ENCODE data around the gene PSAPL1.

Gene PSAPL1

DNA sequence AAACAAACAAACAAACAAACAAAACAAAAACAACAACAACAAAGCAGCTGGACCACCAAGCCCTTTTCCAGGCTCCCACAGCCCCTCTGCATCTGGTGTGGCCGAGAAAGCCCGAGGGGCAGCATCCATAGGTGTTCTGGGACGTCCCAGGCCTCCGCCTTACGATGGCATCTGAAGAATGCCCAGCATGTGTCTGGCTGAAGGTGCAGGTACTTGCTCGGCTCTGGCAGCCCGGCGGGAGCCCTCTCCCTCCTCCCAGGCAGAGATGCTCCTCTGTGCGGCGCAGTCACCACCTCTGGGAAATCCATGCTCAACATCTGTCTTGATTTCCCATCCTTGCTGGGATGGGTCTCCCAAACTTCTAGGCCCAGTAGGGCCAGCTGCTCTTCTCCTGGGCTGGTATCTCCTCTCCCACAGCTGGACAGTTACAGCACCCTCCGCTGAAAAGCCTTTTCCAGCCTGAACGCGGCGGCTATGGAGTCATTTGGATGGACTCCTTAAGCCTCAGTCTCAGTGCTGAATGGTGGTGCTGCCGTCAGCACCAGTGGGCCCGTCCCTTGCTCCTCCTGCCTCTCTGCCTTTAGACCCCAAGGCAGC is 4.3 kb downstream of the PSAPL1 start:
- DNase-seq = no peak

DNA sequence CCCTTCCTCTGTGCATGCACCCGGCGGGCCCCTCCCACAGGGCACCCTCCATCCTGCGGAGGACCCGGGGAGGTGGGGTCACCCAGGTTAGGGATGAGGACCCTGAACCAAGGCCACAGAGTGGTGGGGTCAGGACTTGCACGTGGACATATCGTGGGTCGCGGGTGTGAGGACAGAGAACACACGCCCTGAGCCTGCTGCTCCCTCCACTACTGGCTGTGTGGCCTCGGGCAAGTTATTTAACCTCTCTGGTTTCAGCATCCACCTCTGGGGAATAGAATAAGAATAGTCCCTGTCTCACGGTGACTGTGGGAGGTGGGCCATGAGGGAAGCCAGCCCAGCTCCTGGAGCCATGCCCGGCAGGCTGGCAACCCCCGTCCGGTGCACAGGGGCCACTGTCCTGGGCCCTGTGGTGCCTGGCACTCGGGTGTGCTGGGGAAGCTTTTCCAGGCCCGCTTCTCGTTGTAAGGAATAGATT is 5.1 kb downstream of the PSAPL1 start:
- DNase-seq = no peak

DNA sequence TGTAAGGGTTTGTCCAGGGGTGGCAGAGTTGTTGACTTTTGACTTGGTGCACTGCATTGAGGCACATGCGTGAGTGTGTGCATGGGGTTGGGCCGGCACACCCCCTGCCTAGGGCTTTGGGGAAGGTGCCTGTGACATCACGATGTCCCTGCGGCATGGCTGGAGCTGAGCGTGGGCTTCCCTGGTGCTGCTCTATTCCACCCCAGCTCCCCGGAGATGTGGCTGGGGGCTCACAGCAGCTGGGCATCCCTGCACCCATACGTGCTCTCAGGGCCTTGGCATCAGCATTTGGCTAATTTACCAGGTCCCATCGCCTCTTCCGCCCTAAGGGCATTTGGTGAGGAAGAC is 5.7 kb downstream of the PSAPL1 start:
- no peak for DNase-seq

DNA sequence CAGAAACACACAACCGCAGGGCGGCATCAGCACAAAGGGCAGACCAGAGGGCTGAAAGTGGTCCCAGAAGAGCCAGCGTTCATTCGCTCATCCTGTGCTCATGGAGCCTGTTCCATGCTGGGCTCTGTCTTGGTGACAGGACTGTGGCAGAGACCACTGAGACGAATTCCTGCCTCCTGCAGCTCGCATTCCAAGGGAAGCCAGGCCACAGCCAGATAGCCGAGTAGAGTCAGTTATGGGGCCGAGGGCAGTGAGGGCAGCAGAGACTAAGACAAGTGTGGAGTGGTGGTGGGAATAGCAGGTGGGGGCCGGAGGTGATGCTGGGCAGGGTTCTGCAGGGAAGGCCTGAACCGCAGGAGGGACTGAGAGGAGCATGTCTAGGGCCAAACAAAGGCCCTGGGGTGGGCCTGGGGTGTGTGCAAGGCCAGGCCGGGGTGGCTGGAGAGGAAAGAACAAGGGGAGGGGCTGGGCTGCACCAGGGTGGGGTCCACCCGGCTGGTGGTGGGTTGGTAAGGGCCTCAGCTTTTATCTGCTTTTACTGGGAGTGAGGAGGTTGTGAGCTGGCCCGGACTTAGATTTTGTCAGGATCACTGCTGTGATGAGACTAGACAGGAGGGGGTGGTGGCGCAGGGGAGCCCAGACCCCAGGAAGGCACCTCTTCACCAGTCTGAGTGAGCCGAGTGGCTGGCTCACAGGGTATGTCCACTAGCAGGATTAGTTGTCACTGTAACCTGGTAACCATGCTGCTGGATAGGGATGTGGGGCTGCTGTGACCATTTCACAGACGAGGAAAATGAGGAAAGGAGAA is 6.3 kb downstream of the PSAPL1 start:
- no peak for DNase-seq

DNA sequence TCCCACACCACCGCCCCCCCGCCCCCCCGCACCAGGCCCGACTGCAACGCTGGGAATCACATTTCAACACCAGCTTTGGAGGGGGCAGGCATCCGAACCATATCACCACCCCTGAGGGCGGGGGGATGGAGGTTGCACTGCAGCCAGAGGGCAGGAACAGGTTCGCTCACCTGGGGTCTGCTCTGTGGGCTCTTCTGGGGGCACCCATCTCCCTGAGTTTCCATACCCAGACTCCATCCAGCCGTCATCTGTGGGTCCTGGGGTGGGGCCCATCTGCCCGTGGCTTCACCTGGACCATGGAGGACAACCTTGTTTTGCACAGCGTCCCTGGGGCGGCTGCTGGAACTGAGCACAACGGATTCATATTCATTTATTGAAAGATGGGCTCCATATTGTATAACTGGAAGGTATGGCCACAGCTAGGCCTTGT is 6.9 kb downstream of the PSAPL1 start:
- DNase-seq = no peak

DNA sequence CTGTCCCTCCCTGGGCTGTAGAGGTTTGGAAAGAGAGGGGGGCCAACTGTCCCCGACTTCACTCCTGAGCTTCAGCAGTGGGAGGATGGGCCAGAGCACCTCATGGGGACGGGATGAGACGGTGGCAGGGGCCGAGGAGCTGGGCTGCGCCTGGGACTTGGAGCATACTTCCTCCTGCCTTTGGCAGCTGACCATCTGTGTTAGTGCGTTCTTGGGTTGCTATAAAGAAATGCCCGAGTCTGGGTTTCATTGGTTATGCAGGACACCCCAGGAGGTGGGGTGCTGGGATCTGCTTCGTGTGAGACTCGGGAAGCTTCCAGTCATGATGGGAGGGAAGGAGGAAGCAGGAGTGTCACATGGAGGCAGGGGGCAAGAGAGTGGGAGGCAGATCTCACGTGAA is 7.4 kb downstream of the PSAPL1 start:
- no peak for DNase-seq

DNA sequence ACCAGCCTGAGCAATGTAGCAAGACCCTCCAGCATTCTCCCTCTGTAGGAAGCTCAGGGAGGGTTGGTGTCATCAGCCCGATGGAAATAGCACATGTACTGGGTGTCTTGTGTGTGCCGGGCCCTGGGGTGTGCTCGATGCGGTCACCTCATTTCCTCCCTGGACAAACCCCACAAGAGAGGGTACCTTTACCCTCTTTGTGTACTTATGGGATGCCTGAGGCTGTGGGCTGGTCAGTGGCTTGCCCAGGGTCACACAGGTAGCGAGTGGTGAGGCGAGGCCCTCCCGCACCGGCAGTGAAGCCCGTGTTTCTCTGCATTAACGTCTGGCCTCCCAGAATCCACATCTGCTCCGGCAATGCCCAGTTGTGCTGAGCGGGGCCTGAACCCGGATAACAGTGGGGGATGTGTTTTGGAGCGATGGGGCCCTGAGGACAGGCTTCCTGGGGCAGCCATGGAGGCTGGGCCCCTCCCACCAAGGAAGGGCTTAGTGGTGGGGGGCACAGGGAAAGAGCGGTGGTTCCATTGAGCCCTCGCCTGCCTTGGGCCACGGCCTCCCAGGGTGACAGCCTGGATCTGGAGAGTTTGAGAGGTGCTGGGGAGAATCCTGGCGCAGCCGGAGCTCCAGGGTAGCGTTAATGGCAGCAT is 8.1 kb downstream of the PSAPL1 start:
- DNase-seq = no peak

DNA sequence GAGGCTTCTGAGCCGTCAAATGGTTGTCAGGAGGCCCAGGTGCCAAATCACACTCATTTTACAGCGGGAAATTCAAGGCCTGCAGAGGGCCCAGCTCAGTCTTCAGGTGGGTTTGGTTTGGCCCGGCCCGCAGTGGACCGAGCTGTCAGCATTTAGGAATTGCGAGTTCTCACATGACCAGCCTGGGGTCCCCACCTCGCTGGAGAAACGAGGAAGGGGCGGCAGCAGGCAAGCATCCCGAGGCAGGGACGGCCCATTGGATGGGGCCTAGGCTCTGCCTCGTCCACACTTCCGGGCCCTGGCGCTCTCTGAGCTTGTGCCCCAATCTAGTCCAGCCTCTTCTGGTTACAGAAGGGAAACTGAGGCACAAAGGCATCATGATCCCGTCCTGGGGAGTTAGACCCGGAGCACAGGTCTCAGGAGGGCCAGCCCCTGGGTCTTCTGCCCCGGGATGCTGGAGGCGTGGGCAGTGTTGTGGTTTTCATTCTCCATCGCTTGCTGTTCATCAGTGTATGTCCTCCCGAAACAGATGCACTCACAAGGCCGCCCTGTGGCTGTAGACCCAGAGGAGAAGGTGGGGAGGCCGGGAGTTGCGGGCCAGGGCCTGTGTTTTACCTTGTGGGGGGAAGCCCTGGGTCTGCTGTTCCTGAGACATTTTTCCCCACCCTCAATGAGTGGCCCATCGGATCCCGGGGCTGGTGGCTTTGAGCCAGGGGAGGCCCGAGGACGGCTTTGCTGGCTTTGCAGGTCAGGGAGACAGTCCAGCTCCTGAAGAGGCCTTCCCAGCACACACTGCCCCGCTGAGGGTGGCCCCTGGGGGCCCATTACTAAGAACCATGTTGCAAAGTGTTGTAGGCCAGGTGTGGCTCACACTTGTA is 8.9 kb downstream of the PSAPL1 start:
- DNase-seq = no peak

DNA sequence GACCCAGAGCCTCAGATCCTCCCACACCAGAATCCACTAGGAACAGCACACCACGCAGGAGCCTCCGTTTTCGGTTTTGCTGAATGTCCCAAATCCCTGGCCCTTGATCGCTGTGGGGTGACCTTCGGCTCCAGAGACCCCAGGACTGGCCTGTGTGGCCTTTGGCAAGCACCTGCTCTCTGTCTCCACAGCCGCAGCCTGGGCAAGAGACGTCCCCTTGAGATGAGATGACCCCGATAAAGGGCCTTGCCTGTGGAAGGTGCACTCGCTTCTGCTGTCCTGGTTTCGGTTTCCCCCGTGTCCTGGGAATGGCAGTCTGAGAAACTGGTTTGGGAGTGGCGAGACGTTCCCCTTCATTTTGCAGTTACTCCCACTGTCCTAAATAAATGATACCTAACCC is 9.6 kb downstream of the PSAPL1 start:
- DNase-seq = no peak

DNA sequence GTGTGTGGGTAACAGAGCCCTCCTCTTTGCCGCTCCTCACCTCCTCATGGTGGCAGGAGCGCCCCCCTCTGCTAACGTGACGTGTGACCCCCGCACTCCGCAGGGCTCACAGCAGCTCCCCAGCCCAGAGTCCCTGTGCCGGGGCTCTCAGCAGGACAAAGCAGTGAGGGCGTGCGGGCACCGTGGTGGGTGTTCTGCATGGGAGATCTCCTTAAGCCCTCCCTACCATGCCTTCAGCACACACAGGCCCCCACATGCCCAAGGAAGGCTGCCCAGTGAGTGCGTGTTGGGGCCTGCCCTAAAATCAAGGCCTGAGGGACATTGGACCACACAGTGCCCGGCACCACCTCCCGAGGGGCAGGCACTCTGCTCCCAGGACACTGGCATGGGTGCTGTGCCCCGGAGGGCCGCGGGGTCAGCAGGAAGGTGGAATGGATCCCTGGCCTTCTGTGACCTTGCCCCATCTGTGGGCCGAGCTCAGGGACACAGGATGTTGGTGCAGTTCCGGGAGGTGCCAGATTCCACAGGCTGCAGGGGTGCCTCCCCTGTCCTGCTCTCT is 10.1 kb downstream of the PSAPL1 start:
- DNase-seq = no peak

DNA sequence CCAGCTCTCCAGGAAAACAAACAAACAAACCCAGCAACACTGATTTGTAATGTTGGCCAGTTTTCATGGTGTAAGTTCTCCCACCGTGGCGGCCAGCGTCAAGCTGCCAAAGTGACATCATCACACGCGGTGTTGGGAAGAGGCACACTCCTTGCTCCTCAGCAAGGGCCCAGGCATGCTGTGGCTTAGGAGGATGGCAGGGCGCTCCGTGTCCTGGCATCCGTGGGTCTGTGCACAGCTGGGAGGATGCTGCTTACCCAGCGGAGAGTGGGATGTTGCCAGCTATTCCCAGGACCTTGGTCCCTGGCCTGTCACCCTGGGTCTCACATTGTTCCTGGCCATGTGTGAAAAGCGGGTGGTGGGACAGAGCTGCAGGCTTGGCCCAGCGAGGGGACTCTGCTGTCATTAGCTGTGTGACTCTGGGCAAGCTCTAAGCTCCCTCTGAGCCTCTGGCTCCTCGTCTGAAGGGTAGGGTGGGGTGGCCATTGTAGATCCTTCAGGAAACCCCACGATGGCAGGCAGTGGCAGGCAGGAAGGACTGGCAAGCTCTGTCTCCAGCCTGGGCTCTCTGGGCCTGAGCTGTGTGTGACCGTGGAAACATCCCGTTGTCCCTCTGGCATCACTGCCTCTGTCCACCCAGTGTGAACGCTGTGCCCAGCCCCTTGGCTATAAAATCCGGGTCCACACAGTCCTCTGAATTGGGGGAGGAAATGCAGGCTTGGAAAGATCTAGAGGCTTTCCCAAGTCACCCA is 10.8 kb downstream of the PSAPL1 start:
- DNase-seq = no peak

DNA sequence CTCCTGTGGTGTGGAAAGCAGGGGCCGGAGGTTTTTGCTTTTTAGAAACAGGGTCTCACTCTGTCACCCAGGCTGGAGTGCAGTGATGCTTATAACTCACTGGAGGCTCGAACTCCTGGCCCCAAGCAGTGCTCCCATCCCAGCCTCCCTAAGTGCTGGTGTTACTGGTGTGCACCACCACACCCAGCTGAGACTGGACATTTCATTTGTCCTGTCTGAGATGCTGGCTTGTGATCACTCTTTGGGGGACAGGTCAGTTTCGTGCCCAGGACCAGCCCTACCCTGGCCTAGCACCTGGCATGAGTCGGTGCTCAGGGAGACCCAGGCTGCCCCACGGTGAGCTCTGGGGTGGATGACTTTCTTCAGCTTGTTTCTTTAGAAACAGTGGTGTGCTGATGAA is 11.3 kb downstream of the PSAPL1 start:
- no peak for DNase-seq

DNA sequence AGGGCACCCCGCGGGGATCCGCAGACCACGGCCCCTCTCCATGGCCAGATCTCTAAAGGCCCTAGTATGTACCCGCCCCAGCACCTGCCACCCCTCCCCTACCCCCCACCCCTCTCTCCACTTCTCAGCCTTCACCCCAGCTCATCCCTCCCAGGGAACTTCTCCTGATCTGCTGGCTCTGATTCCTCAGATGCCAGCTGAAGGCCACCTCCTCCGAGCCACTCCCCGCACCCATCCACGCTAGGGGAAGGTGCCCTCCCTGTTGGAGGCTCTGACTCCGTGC is 11.9 kb downstream of the PSAPL1 start:
- no peak for DNase-seq

DNA sequence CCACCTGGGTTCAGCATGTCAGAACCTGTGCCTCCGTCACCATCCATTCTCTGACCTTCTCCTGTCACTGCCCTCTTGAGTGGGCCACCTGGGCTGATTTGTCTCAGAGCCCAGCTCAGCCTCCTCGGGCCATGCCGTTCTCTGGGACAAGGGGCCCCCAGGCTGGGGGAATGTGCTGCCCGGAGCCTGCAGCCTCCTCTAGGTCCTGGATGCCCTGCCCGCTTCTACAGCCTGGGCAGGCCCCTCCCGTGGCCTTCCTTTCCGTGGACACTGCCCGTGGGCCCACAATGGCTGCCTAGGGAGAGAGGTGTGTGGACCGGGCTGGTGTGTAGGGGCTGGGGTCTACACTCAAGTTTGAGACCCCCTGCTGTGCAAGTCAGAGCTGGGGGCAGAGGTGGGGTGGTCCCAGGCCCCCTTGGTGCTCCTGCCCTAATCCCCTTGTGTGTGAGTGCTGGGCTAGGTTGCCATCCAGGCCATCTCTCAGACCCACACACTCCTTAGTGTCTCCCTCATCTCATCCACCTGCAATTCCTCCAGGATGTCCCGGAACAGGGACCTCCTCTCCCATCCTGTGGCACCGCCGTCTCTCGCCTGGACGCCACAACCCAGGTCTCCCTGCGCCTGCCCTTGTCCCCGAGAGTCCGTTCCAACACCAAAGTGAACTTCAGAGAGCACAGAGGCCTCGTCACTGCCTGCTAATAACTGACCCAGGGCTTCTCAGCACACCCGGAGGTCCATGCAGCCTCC is 12.4 kb downstream of the PSAPL1 start:
- no peak for DNase-seq

DNA sequence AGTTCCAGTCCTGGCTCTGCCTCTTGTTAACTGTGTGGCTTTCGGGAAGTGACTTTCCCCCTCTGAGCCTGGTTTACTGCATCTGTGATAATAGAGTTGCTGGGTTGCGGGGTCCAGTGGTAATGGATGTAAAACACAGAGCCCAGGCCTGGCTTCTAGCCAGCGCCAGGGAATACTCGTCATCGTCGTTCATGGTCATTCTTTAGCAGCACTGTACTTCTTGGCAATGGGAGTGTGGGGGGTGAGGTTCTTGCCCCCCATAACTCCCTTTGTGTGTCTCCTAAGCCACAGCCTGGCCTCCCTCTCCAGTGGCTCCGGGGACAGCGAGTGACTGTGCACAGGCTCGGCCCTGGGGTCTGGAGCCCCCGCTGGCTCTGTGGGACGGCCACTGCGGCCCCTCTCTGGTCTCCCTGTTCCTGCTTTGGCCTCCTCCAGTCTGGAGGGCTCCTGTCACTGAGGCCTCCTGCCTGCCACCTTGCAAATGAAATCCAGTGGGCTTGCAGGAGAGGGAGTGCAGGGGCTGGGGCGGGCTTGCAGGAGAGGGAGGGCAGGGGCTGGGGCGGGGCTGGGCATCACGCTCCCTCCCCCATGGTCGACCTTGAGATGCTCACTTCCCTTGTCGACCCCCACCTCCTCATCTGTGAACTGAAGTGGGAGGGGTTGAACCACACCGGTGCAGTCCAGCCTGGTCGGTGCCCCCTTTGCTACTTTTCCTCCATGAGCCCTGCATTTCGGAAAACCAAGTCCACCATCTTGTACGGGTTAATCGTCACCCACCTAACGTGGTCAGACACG is 13.2 kb downstream of the PSAPL1 start:
- DNase-seq = no peak

DNA sequence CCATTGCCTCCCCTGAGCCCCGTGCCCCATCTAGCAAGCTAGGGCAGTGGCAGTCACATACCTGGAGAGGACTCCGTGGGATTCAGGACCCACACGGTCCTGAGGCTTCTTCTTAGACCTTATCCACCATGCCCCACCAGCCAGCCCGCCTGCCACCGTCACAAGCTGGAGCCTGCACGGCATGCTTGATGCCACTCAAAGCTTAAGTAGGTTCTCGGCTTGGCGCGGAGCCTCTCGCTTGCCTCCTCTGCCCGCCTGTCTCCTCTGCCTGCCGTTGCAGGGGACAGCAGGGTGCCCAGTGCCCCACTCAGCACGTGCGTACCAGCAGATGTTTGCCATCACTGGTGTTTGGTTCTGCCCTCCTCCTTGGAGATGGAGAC is 14.1 kb downstream of the PSAPL1 start:
- no peak for DNase-seq

DNA sequence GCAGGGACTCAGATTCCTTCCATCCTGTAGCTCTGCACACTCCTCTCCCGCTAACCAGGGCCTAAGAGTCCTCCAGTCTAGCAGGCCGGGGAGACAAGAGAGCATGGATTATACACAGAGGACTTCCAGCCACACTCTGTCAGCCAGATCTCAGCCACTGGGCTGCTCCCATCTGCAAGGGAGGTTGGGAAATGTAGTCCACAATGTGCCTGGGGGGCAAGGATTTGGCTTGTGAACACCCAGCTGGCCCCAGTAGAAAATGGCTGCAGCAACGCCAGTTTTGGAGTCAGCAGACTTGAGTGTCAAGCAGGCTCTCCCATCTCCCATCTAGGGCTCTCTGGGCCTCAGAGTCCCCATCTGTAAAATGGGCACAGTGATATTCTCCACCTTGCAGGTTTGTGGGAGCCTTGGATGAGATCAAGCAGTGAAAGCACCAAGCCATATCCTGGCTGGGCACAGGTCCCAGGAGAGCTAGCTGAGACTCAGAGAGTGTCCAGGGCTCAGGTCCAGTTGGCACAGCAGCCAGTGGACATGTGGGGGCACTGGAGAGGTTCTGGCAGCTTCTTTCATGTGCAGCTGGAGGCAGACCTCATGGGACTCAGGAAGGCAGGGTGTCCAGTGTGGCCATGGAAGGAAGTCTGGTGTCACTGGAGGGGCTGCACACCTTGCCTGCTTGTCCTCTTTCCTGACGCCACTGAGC is 14.6 kb downstream of the PSAPL1 start:
- no peak for DNase-seq

DNA sequence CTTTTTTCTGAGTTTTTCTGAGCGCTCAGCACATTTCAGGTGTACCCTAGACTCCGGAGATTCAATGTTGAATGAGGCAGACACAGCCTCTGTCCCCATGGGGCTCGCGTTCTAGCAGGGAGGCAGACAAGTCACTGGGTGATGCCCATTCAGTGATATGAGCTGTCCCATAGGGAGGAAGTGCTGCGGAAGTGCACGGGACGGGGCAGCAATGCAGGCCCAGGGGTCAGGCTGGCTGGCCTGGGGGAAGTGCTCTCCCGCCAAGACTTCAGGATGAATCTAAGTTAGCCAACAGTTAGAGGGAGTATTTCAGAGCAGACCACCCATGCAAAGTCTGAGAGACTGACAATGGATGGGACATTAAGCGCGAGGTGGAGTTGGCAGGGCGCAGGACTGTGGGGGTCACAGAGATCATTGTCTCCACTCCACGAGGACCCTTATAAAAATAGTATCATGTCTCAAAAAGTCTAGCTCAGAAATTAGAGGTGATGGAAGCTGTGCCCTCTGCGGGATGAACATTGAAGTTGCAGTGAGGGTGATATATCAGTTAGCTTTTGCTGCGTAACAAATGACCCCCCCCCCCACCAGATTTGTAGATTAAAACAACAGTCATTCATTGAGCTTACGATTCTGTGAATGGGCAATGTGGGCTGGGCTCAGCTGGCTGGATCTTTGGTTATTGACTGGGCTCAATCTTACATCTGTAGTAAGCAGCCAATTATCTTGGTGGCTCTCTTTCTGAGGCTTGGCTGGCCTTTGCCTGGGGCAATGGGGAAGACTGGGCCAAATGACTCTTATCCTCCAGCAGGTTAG is 16.4 kb downstream of the PSAPL1 start:
- DNase-seq = no peak

DNA sequence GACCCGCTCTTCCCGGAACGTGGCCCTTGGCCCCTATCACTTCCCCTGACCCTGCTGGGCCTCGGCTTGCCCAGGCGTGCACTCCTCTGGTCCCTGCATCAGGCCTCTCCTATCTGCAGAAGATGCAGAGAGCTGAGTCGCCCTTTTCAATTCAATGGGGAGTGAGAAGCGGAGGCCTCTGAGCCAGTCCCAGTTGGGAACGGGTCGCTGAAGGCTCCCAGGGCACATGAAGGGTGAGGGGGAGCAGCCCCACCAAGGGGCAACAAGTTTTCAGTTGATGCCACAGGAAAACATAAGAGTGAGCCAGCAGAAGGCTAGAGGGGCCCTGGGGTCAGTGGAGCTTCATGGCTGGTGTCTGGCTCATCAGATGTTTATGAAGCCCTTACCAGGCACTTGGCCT is 17.1 kb downstream of the PSAPL1 start:
- no peak for DNase-seq

Data from T-helper 1 cell (primary cell).